ENCODE data around the gene ATAD1. TPM values are rescaled to one million over a fixed set of nuclear protein-coding genes. Genes with fewer than 3 reads are reported as not detected.
"Not testable (repeated sequence)": the region's sequence is repeated elsewhere in the genome, so short reads cannot be mapped to it uniquely, and the experiment has no call there.

ATAD1 gene
- polyA plus RNA-seq, 3 donors = 10.5 to 17.2 (median 11.1) TPM

- WGBS, 3 donors = 91 to 96% (median 94%) methylated on average over 13 of the region's 13 CpGs
- no peak overlapping the region for H3K27ac ChIP-seq (ENCODE audit: low read depth, low read length)
Observed at GRCh38 chr10:87764072-87764934, 53.7 kb downstream of the ATAD1 start.

GRCh38 chr10:87763086-87763861 lies 54.8 kb downstream of the ATAD1 start:
- H3K27ac ChIP-seq (ENCODE audit: low read depth, low read length) = no peak overlapping the region
- 85 to 96% (median 94%) methylated on average over 5 of the region's 5 CpGs for WGBS, 3 donors

GRCh38 chr10:87761892-87762291 lies 56.1 kb downstream of the ATAD1 start:
- WGBS, 3 donors = 74 to 88% (median 75%) methylated on average over 2 of the region's 2 CpGs

GRCh38 chr10:87761153-87761552 lies 56.9 kb downstream of the ATAD1 start:
- no peak overlapping the region for H3K27ac ChIP-seq (ENCODE audit: low read depth, low read length)
- 80 to 93% (median 87%) methylated on average over 4 of the region's 4 CpGs for WGBS, 3 donors

More at GRCh38 chr10:87761892-87762291, 56.1 kb downstream of the ATAD1 start:
- no peak overlapping the region for H3K27ac ChIP-seq (ENCODE audit: low read depth, low read length)

GRCh38 chr10:87760195-87760905 lies 57.7 kb downstream of the ATAD1 start:
- WGBS, 3 donors = 60 to 86% (median 64%) methylated on average over 6 of the region's 6 CpGs
- H3K27ac ChIP-seq (ENCODE audit: low read depth, low read length) = no peak overlapping the region

- H3K27ac ChIP-seq (ENCODE audit: low read depth, low read length) = no peak overlapping the region
Observed at GRCh38 chr10:87759551-87759950, 58.5 kb downstream of the ATAD1 start.

GRCh38 chr10:87757685-87758084 lies 60.3 kb downstream of the ATAD1 start:
- 58 to 95% (median 94%) methylated on average over 1 of the region's 1 CpG for WGBS, 3 donors

GRCh38 chr10:87753995-87754866 lies 63.8 kb downstream of the ATAD1 start:
- WGBS, 3 donors = 88 to 92% (median 89%) methylated on average over 8 of the region's 8 CpGs
- H3K27ac ChIP-seq (ENCODE audit: low read depth, low read length) = no peak overlapping the region

More at GRCh38 chr10:87757685-87758084, 60.3 kb downstream of the ATAD1 start:
- H3K27ac ChIP-seq (ENCODE audit: low read depth, low read length) = no peak overlapping the region

GRCh38 chr10:87752566-87752965 lies 65.5 kb downstream of the ATAD1 start:
- 79 to 92% (median 82%) methylated on average over 2 of the region's 2 CpGs for WGBS, 3 donors
- no peak overlapping the region for H3K27ac ChIP-seq (ENCODE audit: low read depth, low read length)

- WGBS, 3 donors = 91 to 98% (median 95%) methylated on average over 2 of the region's 2 CpGs
- no peak overlapping the region for H3K27ac ChIP-seq (ENCODE audit: low read depth, low read length)
Observed at GRCh38 chr10:87751274-87751673, 66.8 kb downstream of the ATAD1 start.

- H3K27ac ChIP-seq (ENCODE audit: low read depth, low read length) = no peak overlapping the region
Observed at GRCh38 chr10:87750817-87751216, 67.2 kb downstream of the ATAD1 start.

- no peak overlapping the region for H3K27ac ChIP-seq (ENCODE audit: low read depth, low read length)
- WGBS, 3 donors = 54 to 64% (median 58%) methylated on average over 5 of the region's 5 CpGs
Observed at GRCh38 chr10:87750001-87750671, 67.9 kb downstream of the ATAD1 start.

- 76 to 88% (median 87%) methylated on average over 4 of the region's 4 CpGs for WGBS, 3 donors
- H3K27ac ChIP-seq (ENCODE audit: low read depth, low read length) = not testable (repeated sequence)
Observed at GRCh38 chr10:87748244-87748643, 69.8 kb downstream of the ATAD1 start.

- WGBS, 3 donors = 55 to 66% (median 66%) methylated on average over 4 of the region's 4 CpGs
- no peak overlapping the region for H3K27ac ChIP-seq (ENCODE audit: low read depth, low read length)
Observed at GRCh38 chr10:87746911-87747310, 71.1 kb downstream of the ATAD1 start.

- H3K27ac ChIP-seq (ENCODE audit: low read depth, low read length) = no peak overlapping the region
- 87 to 98% (median 92%) methylated on average over 2 of the region's 2 CpGs for WGBS, 3 donors
Observed at GRCh38 chr10:87744606-87745005, 73.4 kb downstream of the ATAD1 start.

GRCh38 chr10:87742992-87743610 lies 74.9 kb downstream of the ATAD1 start:
- 92 to 96% (median 92%) methylated on average over 18 of the region's 18 CpGs for WGBS, 3 donors
- H3K27ac ChIP-seq (ENCODE audit: low read depth, low read length) = not testable (repeated sequence)

- H3K27ac ChIP-seq (ENCODE audit: low read depth, low read length) = no peak overlapping the region
Observed at GRCh38 chr10:87740254-87740655, 77.8 kb downstream of the ATAD1 start.
